Hippocampal formation (tissue), 2 donors: ENCODE measurements around the gene LENG9.
"Not testable (repeated sequence)": the region's sequence is repeated elsewhere in the genome, so short reads cannot be mapped to it uniquely, and the experiment has no call there.

Experiments
- DNase-seq, 2 donors: peaks; one replicate each; lab custom pipeline; 2025; lab: John Stamatoyannopoulos, UW

The LENG9 gene

DNA sequence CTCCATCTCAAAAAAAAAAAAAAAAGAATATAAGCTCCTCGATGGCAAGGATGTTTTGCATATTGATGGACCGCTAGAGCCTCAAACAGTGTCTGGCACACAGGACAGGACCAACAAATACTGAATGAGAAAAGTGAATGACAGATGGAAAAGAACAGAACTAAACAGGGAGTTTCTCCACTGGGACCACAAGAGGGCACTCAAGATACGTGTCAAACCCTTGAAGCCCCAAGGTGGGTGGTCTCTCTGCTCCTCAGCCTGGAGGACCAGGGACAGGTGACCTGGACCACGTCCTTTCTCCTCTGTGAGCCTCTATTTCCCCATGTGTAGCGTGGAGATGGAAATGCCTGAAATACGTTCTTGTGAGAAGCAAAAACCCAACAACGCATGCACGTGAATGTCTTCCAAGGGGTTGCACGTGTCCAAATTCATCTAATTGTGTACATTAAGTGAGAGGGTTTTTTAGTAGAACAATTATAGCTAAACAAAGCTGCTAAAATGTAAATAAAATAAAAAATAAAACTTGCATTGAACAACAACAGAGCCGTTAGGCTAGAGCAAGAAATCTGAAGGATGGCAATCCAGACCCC lies 15.2 kb upstream of the LENG9 start:
- peak in 1 of 2 donors; percentile 13 for DNase-seq

GRCh38 chr19:54477650-54478049 lies 14.1 kb upstream of the LENG9 start:
- DNase-seq = no peak

DNA sequence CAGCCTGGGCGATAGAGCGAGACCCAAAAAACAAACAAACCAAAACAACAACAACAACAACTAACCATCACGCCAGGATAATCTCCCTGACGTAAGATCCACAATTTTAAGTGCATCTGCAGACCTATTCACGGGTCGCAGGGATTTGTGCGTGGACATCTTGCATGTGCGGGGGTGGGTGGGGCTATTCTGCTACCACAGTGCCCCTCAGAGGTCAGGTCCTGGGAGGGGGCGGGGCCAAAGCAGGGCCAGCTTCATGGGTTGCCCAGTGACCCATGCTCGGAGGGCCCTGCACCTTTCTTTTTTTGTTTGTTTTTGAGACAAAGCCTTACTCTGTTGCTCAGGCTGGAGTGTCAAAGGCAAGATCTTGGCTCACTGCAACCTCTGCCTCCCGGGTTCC lies 12.1 kb upstream of the LENG9 start:
- DNase-seq = no peak

- DNase-seq = no peak
Measured at GRCh38 chr19:54473892-54474372, 10.4 kb upstream of the LENG9 start.

DNA sequence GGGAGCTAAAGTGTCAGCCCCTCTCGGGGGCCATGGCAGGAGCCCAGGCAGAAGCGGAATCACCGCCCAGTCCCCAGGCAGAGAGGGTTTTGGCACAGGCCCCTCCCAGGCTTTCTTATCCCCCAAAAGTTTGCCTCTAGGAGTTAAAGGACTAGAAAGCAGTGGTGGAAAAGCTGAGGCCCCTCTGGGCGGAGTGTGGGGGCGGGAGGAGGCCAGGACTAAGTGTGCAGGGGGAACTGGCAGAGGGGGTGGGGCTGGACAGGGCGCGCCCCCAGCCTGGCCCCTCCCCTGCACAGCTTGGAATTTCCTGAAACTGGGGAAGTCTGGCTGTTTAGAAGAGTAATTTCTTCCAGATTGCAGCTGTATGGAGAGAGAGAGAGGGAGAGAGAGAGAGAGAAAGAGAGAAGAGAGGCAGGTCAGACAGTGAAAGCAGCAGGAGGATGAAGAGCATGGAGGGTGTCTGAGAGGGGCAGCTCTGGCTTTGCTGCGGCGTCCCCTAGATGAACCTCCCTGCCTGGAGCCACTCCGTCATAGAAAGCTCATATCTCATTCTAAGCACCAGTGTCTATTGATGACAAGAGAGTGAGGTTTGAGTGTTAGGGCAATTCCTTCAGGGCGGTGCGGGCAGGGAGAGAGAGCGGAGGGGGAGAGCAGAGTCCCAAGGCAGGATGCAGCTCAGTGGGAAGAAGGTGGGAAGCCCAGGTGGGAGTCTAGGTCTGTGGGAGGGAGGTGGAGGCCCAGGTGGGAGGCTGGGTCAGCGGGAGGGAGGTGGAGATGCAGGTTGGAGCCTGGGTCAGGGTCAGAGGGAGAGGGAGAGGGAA lies 9.7 kb upstream of the LENG9 start, which contains the start of gene CDC42EP5:
CDC42EP5 (minus strand) TSS at position 226 of the 821 bp plus-strand sequence. CDS start 7,749 bp downstream, outside the sequence.
- no peak for DNase-seq

DNA sequence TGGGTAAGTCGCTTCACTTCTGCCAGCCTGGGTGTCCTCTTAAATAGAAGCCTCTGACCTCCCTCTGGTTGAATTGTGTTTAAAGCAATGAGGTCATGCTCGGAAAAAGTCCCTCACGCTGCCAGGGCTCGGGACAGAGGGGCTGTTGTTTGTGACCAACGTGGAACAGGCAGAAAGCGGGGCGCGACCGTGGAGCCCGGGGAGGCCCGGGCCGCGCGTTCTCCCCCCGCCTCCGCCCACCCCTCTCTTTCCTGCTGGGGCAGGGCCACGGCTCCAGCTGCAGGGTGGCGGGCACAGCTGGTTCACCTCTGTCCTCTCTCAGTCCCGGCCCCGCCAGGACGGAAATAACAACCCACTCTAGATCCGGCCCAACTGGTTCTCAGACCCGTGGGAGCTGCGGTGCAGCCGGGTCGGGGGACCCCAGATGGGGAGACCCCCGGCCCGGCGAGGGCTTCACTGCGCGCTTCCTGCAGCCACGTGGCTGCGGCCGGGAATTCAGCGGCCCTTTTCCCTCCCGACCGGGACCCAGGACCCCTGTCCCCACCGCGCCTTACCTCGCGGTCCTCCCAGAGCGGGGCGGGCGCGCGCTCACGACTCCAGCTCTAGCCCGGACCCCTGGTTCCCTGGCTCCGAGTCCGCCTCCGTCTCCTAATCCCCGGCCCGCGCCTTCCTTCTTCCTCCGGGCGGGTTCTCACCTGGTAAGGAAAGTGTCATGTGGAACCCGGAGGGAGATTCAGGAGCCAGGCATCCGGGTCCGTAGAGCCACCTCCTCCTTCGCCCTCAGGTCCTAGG lies 7.6 kb upstream of the LENG9 start:
- DNase-seq = peak; percentile 5 to 52

DNA sequence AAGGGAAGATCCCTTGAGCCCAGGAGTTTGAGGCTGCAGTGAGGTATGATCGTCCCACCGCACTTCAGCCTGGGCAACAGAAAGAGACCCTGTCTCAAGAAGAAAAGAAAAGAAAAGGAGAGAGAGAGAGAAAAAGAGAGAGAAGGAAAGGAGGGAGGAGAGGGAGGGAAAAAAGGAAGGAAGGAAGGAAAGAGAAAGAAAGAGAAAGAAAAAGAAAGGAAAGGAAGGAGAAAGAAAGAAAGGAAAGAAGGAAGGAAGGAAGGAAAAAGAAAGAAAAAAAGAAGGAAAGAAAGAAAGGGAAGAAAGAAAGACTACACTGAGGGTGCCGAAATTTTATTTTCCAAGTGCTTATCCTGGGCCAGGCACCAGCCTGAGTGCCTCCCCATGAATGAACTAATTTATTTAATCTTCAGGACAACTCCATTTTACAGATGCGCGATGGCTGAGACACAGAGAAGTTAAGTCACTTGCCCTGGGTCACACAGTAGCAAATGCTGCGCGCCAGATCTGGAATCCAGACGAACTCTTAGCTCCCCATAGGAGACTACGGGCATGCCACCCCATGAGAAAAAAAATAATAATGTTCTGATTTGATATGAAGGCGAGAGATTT lies 6.8 kb upstream of the LENG9 start:
- DNase-seq = no peak

GRCh38 chr19:54469496-54469934 lies 5.9 kb upstream of the LENG9 start:
- DNase-seq = no peak

DNA sequence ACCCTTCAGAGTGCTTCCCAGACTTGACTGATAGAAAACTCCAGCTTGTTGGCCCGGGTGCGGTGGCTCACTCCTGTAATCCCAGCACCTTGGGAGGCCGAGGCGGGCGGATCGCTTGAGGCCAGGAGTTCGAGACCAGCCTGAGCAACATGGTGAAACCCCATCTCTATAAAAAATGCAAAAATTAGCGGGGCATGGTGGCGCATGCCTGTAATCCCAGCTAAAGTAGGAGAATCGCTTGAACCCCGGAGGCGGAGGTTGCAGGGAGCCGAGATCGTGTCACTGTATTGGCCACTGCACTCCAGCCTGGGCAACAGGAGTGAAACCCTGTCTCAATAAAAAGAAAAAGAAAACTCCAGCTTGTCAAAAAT lies 2.5 kb upstream of the LENG9 start:
- DNase-seq = not testable (repeated sequence)

- no peak for DNase-seq
Measured at GRCh38 chr19:54465426-54466109, 2.0 kb upstream of the LENG9 start.

GRCh38 chr19:54464630-54465425 lies 1.2 kb upstream of the LENG9 start:
- peak; percentile 63 to 80 for DNase-seq

DNA sequence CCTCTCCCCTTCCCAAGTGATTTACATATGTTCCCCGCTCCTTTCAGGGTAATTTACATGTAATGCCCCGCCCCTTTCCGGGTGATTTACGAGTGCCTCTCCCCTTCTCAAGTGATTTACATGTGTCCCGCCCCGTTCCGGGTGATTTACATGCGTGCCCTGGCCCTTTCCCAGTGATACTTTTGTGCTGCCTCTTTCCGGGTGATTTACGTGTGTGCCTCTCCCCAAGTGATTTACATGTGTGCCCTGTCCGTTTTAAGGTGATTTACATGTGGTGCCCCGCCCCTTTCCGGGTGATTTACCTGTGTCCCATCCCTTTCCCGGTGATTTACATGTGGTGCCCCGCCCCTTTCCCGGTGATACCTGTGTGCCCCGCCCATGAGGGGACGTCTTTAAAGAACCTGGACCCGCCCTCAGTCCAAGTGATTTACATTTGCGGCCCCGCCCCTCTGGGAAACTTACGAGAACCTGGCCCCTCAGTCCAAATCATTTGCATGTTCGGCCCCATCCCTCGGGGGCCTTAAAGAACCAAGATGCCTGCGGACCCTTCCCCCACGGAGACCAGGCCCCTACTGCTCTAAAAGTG lies 559 bp upstream of the LENG9 start:
- peak in 1 of 2 donors; percentile 75 for DNase-seq

DNA sequence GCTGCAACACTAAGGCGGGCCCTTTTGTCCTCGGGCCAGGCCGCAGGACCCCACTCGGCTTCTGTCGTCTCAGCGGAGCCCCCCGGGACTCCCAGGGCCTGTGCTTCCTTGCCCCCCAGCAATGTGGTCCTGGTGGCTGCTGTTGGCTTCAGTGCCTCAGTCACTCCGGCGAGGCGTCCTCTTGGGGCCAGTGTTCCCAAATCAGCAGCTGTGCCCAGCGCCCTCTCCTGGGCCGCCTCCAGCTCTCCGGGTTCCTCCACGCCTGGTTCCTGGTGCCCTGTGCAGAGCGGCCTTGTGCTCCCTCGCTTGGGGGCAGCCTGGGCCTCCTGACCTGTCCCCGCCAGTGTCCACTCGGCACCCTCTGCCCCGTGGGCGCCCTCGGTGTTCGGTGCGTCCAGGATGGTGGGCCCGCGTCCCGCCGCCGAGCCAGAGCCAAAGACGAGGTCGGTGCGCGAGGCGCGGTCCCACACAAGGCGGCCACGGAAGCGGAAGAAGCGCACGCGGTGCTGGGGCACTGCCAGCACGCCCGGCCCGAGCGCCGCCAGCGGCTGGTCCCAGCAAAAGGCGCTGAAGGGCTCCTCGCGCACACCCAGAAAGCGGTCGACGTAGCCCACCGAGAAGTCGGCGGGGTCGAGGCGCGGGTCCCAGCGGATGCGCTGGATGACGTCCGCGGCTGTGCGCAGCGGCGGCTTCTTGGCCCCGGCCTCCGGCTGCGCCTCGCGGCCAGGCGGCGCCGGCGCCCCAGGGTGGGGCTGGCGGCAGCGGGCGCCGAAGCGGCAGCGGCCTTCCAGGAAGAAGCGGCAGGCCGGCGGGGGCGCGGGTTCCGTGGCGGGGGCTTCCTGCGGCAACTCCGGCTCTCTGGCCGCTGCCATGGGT lies 685 bp downstream of the LENG9 start:
- peak in 1 of 2 donors; percentile 46 for DNase-seq

- no peak for DNase-seq
Measured at GRCh38 chr19:54462047-54462654, 1.4 kb downstream of the LENG9 start.

DNA sequence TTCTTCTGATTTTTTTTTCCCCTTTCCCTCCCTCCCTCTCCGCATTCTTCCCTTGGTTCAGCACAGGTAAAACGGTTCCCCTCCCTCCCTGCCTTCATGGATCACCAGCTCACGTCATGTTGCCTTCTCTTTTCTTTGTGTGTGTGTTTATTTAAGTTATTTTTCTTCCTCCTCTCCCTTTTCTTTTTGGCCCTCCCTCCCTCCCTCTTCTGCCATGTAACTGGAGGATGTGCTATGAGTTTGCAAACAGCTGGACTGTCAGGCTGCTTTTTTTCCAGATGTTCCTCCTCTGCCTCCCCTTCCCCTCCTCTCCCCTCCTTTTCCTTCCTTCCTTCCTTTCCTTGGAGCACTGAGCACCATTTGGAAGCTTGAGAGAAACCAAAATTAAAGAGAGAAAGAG lies 2.0 kb downstream of the LENG9 start:
- no peak for DNase-seq

- no peak for DNase-seq
Measured at GRCh38 chr19:54461210-54461609, 2.4 kb downstream of the LENG9 start.

GRCh38 chr19:54460230-54461005 lies 3.2 kb downstream of the LENG9 start:
- DNase-seq = no peak
